Fibroblast of lung (primary cell): ENCODE data around the gene ENKD1. TPM values are rescaled to one million over a fixed set of nuclear protein-coding genes. Genes with fewer than 3 reads are reported as not detected.

Source experiments
- DNase-seq, 2 donors: peaks; one replicate each; pipeline versions ENCODE4 v3.0.0 to v3.0.0-alpha.2; 2010; ENCODE audit warnings: low read depth in 2 of 2
- H2AFZ ChIP-seq: 2 replicates; pipeline ENCODE4 v1.5.1; 2012; ENCODE audit warnings: low read length, control low read depth, inconsistent platforms
- H3K27ac ChIP-seq: 2 replicates; pipeline ENCODE4 v1.5.1; 2011; ENCODE audit warnings: low read length, control low read depth; ENCODE audit not compliant: insufficient read depth
- H3K27me3 ChIP-seq: 2 replicates; pipeline ENCODE4 v1.5.1; 2011; ENCODE audit warnings: mild to moderate bottlenecking, low read length; ENCODE audit not compliant: control insufficient read depth, insufficient read depth
- H3K36me3 ChIP-seq: 2 replicates; pipeline ENCODE4 v1.5.1; 2011; ENCODE audit warnings: low read length; ENCODE audit not compliant: control insufficient read depth, insufficient read depth
- H3K4me1 ChIP-seq: 2 replicates; pipeline ENCODE4 v1.5.1; 2011; ENCODE audit warnings: low read length; ENCODE audit not compliant: control insufficient read depth, insufficient read depth; ENCODE audit errors: extremely low read depth
- H3K4me2 ChIP-seq: 2 replicates; pipeline ENCODE4 v1.5.1; 2011; ENCODE audit warnings: low read length, control low read depth; ENCODE audit not compliant: insufficient read depth; ENCODE audit errors: extremely low read depth
- H3K4me3 ChIP-seq, 4 experiments: fragments of 200-600 bp in 1 of 4; sonication (generic) in 1 of 4; replicated peaks in 1 of 4; 2 replicates each; pipeline ENCODE4 v1.5.1; 2011 to 2016; ENCODE audit warnings: low read length in 4 of 4, low read depth in 3 of 4, mild to moderate bottlenecking in 3 of 4, control low read depth in 2 of 4, inconsistent platforms in 1 of 4, mixed read lengths in 1 of 4; ENCODE audit not compliant: insufficient read depth in 1 of 4; ENCODE audit errors: control extremely low read depth in 1 of 4
- H3K79me2 ChIP-seq: 2 replicates; pipeline ENCODE4 v1.5.1; 2012; ENCODE audit warnings: mild to moderate bottlenecking, low read length, inconsistent platforms; ENCODE audit not compliant: control insufficient read depth, insufficient read depth
- H3K9ac ChIP-seq: 2 replicates; pipeline ENCODE4 v1.5.1; 2011; ENCODE audit warnings: mild to moderate bottlenecking, low read length, control low read depth; ENCODE audit not compliant: insufficient read depth
- H3K9me3 ChIP-seq: 2 replicates; pipeline ENCODE4 v1.5.1; 2012; ENCODE audit warnings: low read depth, low read length; ENCODE audit not compliant: control insufficient read depth, insufficient read depth
- H4K20me1 ChIP-seq: 2 replicates; pipeline ENCODE4 v1.5.1; 2011; ENCODE audit warnings: low read length; ENCODE audit not compliant: control insufficient read depth, insufficient read depth; ENCODE audit errors: extremely low read depth
- CTCF ChIP-seq, 2 donors: IDR thresholded peaks in 1 of 2; conservative IDR thresholded peaks in 1 of 2; 1 replicate in 1 of 2; 2 replicates in 1 of 2; pipeline ENCODE4 v1.5.1; 2011 to 2012; ENCODE audit warnings: low read length in 2 of 2, control low read depth in 1 of 2, inconsistent platforms in 1 of 2, low read depth in 1 of 2, mild to moderate bottlenecking in 1 of 2
- EZH2 ChIP-seq: IDR thresholded peaks from 2 replicates; pipeline ENCODE4 v1.5.1; 2012; ENCODE audit warnings: low read length, control low read depth, mild to moderate bottlenecking; ENCODE audit errors: missing control alignments
- polyA plus RNA-seq, 2 donors: library from polyadenylated mRNA; depleted of rRNA in 1 of 2; stranded (reverse) in 1 of 2; unstranded in 1 of 2; fragments of >200 nt; gene quantifications; 2 replicates each; pipeline ENCODE4 v1.2.1, GENCODE V29; 2011 to 2012; ENCODE audit warnings: missing spikeins in 1 of 2
- total RNA-seq: library from RNA; depleted of rRNA; stranded (reverse); fragments of >200 nt; gene quantifications from 2 replicates; pipeline ENCODE4 v1.2.1, GENCODE V29; 2014

Gene ENKD1
- total and polyA plus RNA-seq, 2 donors (not counting 1 experiment from before 2014, with no cell fraction given) = 3.2 to 17.8 TPM

DNA sequence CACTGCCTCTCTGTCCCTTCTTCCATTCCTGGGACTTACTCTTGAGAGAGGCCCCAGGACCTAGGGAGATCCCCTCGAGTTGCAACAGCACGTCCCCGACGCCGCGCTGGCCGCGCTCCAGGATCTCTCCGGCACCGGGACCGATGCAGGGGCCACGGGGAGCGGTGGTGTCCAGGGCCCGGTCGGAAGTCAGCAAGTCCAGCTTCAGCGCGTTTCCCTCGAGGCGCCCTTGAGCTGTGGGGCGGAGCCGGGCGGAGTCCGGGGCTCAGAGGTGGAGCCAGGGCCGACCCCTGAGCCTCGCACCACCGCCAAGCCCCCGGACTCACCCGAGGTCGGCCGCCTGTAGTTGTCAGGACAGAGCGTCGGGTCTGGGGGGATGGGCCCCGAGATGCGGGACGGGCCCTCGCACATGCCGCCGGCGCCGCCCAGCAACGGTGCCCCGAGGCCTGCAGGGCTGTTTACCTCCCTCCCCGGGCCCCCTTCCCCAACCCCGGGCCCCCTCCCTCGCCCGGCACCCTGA, 458 bp downstream of the ENKD1 start:
- H3K27ac ChIP-seq = peak overlapping the region; percentile 78
- peaks cover 16% of the 10 kb centered on the region for H3K4me1 ChIP-seq
- H3K79me2 ChIP-seq = no peaks in the 10 kb centered on the region
- H3K27me3 ChIP-seq = no peaks in the 10 kb centered on the region
- no peaks in the 10 kb centered on the region for H4K20me1 ChIP-seq
- H2AFZ ChIP-seq = peak overlapping the region; percentile 53
- H3K4me3 ChIP-seq = peak overlapping the region; percentile 36 to 72 (median 54)
- TF ChIP-seq CTCF (conservative IDR thresholded peaks at IDR 0.05 in 1 of 2, IDR thresholded peaks at IDR 0.05 in 1 of 2; ENCODE audit: low read depth in 1 of 2, low read length in 2 of 2) (no peak), EZH2 (no peak)
- peak overlapping the region; percentile 85 for H3K4me2 ChIP-seq
- no peaks in the 10 kb centered on the region for H3K9me3 ChIP-seq
- DNase-seq = peak in 1 of 2 donors; percentile 34
- H3K9ac ChIP-seq = peak overlapping the region; percentile 62
- H3K36me3 ChIP-seq = peaks cover 2% of the 10 kb centered on the region

GRCh38 chr16:67665598-67665997, 952 bp downstream of the ENKD1 start:
- no peak for DNase-seq
- Histone ChIP-seq H3K27ac (peak overlapping the region; percentile 78), H2AFZ (peak overlapping the region; percentile 53)

DNA sequence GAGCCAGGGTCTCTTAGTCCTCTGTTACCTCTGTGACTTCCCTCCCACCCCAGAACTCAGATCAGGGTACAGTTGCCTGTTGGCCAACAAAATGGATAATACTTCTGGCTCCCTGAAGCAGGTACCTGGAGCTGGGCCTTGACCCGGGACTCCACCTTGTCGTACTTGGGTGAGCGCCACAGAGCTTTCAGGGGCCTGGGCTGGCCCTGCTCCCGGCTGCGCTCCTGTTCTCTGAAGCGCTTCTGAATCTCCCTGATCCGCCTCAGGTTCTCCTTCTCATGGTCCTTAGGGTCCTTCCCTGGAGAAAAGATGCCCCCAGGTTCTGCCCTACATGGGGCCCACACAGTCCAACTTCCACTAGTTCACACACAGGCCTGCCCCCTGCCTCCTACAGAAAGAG, 1.7 kb downstream of the ENKD1 start:
- H3K79me2 ChIP-seq = no peaks in the 10 kb centered on the region
- no peaks in the 10 kb centered on the region for H4K20me1 ChIP-seq
- peaks cover 17% of the 10 kb centered on the region for H3K4me1 ChIP-seq
- no peaks in the 10 kb centered on the region for H3K9me3 ChIP-seq
- TF ChIP-seq EZH2 = no peak
- TF ChIP-seq CTCF (conservative IDR thresholded peaks at IDR 0.05 in 1 of 2, IDR thresholded peaks at IDR 0.05 in 1 of 2; ENCODE audit: low read depth in 1 of 2, low read length in 2 of 2) = no peak
- no peak for DNase-seq
- no peak overlapping the region for H3K4me3 ChIP-seq
- H3K9ac ChIP-seq = no peak overlapping the region
- H3K4me2 ChIP-seq = no peak overlapping the region
- no peaks in the 10 kb centered on the region for H3K27me3 ChIP-seq
- no peak overlapping the region for H2AFZ ChIP-seq
- H3K36me3 ChIP-seq = peaks cover 2% of the 10 kb centered on the region
- H3K27ac ChIP-seq = no peak overlapping the region

More at GRCh38 chr16:67665598-67665997, 952 bp downstream of the ENKD1 start:
- H3K36me3 ChIP-seq = peaks cover 2% of the 10 kb centered on the region
- H3K4me1 ChIP-seq = peaks cover 17% of the 10 kb centered on the region
- no peaks in the 10 kb centered on the region for H3K27me3 ChIP-seq
- H3K79me2 ChIP-seq = no peaks in the 10 kb centered on the region
- H3K4me2 ChIP-seq = peak overlapping the region; percentile 82
- TF ChIP-seq EZH2 (no peak), CTCF (conservative IDR thresholded peaks at IDR 0.05 in 1 of 2, IDR thresholded peaks at IDR 0.05 in 1 of 2; ENCODE audit: low read depth in 1 of 2, low read length in 2 of 2) (no peak)
- no peak overlapping the region for H3K9ac ChIP-seq
- no peaks in the 10 kb centered on the region for H4K20me1 ChIP-seq
- H3K4me3 ChIP-seq = peak overlapping the region; percentile 36 to 72 (median 54)
- H3K9me3 ChIP-seq = no peaks in the 10 kb centered on the region
